Measurements from ENCODE around the gene CAB39.
"Not testable (repeated sequence)": the region's sequence is repeated elsewhere in the genome, so short reads cannot be mapped to it uniquely, and the experiment has no call there.

CAB39 gene

GRCh38 chr2:230684270-230685168 is 28.1 kb upstream of the CAB39 start:
- DNase-seq: no peak

- no peak for DNase-seq
These were observed 27.5 kb upstream of the CAB39 start for GRCh38 chr2:230685178-230685577.

- no peak for DNase-seq
These were observed 25.1 kb upstream of the CAB39 start for GRCh38 chr2:230687498-230687897.

GRCh38 chr2:230688490-230688889 is 24.2 kb upstream of the CAB39 start:
- DNase-seq: no peak

- DNase-seq: no peak
These were observed 22.2 kb upstream of the CAB39 start for GRCh38 chr2:230690439-230690838.

- no peak for DNase-seq
These were observed 21.5 kb upstream of the CAB39 start for GRCh38 chr2:230691005-230691647.

- no peak for DNase-seq
These were observed 19.9 kb upstream of the CAB39 start for GRCh38 chr2:230692760-230693159.

- no peak for DNase-seq
These were observed 19.2 kb upstream of the CAB39 start for GRCh38 chr2:230693411-230693810.

GRCh38 chr2:230694241-230694640 is 18.4 kb upstream of the CAB39 start:
- no peak for DNase-seq

- no peak for DNase-seq
These were observed 17.1 kb upstream of the CAB39 start for GRCh38 chr2:230695551-230695950.

- no peak for DNase-seq
These were observed 16.0 kb upstream of the CAB39 start for GRCh38 chr2:230696670-230697069.

- no peak for DNase-seq
These were observed 15.0 kb upstream of the CAB39 start for GRCh38 chr2:230697676-230698075.

GRCh38 chr2:230698753-230699152 is 13.9 kb upstream of the CAB39 start:
- not testable (repeated sequence) for DNase-seq

GRCh38 chr2:230700447-230700846 is 12.2 kb upstream of the CAB39 start:
- DNase-seq: no peak

- DNase-seq: no peak
These were observed 11.3 kb upstream of the CAB39 start for GRCh38 chr2:230701308-230701707.

- not testable (repeated sequence) for DNase-seq
These were observed 10.2 kb upstream of the CAB39 start for GRCh38 chr2:230702457-230702856.

- DNase-seq: no peak
These were observed 9.1 kb upstream of the CAB39 start for GRCh38 chr2:230703514-230703913.

GRCh38 chr2:230706053-230706521 is 6.6 kb upstream of the CAB39 start:
- no peak for DNase-seq

- no peak for DNase-seq
These were observed 5.7 kb upstream of the CAB39 start for GRCh38 chr2:230706966-230707365.

- DNase-seq: no peak
These were observed 4.4 kb upstream of the CAB39 start for GRCh38 chr2:230708204-230708603.

GRCh38 chr2:230711224-230711623 is 1.4 kb upstream of the CAB39 start:
- no peak for DNase-seq

- no peak for DNase-seq
These were observed 891 bp downstream of the CAB39 start for GRCh38 chr2:230713331-230714135.

GRCh38 chr2:230714136-230714480 is 1.5 kb downstream of the CAB39 start:
- no peak for DNase-seq

GRCh38 chr2:230715201-230715600 is 2.6 kb downstream of the CAB39 start:
- DNase-seq: no peak
